SK-N-SH treated with all-trans-retinoic acid at 6 μM for 48 hours (cell line): ENCODE data around the gene SAPCD2.

Experiments
- ATAC-seq: fragments of 200-7000 bp; cut with Tn5 transposase; 3 replicates; pipeline ENCODE4 v1.9.1; 2020; ENCODE audit warnings: mild to moderate bottlenecking, moderate library complexity
- ARNTL ChIP-seq: fragments of 450-650 bp; formaldehyde crosslinking; IDR thresholded peaks from 2 replicates; pipeline ENCODE4 v1.5.0; 2020; ENCODE audit warnings: low read depth, mild to moderate bottlenecking, moderate library complexity, borderline replicate concordance
- BACH2 ChIP-seq: fragments of 250-450 bp; sonication (Bioruptor Pico); IDR thresholded peaks from 2 replicates; pipeline ENCODE4 v1.9.0; 2021; ENCODE audit warnings: mild to moderate bottlenecking, borderline replicate concordance
- CREB5 ChIP-seq: fragments of 250-450 bp; sonication (Bioruptor Pico); IDR thresholded peaks from 2 replicates; pipeline ENCODE4 v1.5.1; 2020; ENCODE audit warnings: low read depth, mild to moderate bottlenecking, moderate library complexity
- CSDC2 ChIP-seq: fragments of 250-450 bp; sonication (Bioruptor Pico); IDR thresholded peaks from 2 replicates; pipeline ENCODE4 v1.5.0; 2020; ENCODE audit warnings: mild to moderate bottlenecking, moderate library complexity
- CSRNP3 ChIP-seq: fragments of 250-450 bp; sonication (Bioruptor Pico); IDR thresholded peaks from 2 replicates; pipeline ENCODE4 v1.5.1; 2021; ENCODE audit warnings: mild to moderate bottlenecking, moderate library complexity
- ESRRG ChIP-seq: fragments of 250-450 bp; sonication (Bioruptor Pico); IDR thresholded peaks from 2 replicates; pipeline ENCODE4 v1.6.1; 2021; ENCODE audit warnings: mild to moderate bottlenecking
- ISL1 ChIP-seq: fragments of 250-450 bp; sonication (Bioruptor Pico); IDR thresholded peaks from 2 replicates; pipeline ENCODE4 v2.1.2; 2022; ENCODE audit warnings: mild to moderate bottlenecking, moderate library complexity
- PATZ1 ChIP-seq: fragments of 250-450 bp; sonication (Bioruptor Pico); IDR thresholded peaks from 2 replicates; pipeline ENCODE4 v1.8.0; 2020; ENCODE audit warnings: mild to moderate bottlenecking, moderate library complexity, borderline replicate concordance
- PPARA ChIP-seq: fragments of 250-450 bp; sonication (Bioruptor Pico); IDR thresholded peaks from 2 replicates; pipeline ENCODE4 v1.5.0; 2020; ENCODE audit warnings: mild to moderate bottlenecking, borderline replicate concordance
- RARB ChIP-seq: fragments of 250-450 bp; sonication (Bioruptor Pico); IDR thresholded peaks from 2 replicates; pipeline ENCODE4 v1.8.0; 2021; ENCODE audit warnings: mild to moderate bottlenecking, moderate library complexity
- SNAI2 ChIP-seq: fragments of 250-450 bp; sonication (Bioruptor Pico); IDR thresholded peaks from 2 replicates; pipeline ENCODE4 v1.5.0; 2020; ENCODE audit warnings: mild to moderate bottlenecking, moderate library complexity
- TOX ChIP-seq: fragments of 250-450 bp; sonication (Bioruptor Pico); IDR thresholded peaks from 2 replicates; pipeline ENCODE4 v1.8.0; 2021; ENCODE audit warnings: mild to moderate bottlenecking, moderate library complexity, borderline replicate concordance
- ZC3H10 ChIP-seq: fragments of 250-450 bp; sonication (Bioruptor Pico); IDR thresholded peaks from 2 replicates; pipeline ENCODE4 v1.5.1; 2021; ENCODE audit warnings: mild to moderate bottlenecking, moderate library complexity
- ZFP3 ChIP-seq: fragments of 250-450 bp; sonication (Bioruptor Pico); IDR thresholded peaks from 2 replicates; pipeline ENCODE4 v1.5.0; 2020; ENCODE audit warnings: mild to moderate bottlenecking, moderate library complexity
- ZFP30 ChIP-seq: fragments of 450-650 bp; formaldehyde crosslinking; IDR thresholded peaks from 2 replicates; pipeline ENCODE4 v1.5.0; 2022; ENCODE audit warnings: mild to moderate bottlenecking, moderate library complexity
- ZNF565 ChIP-seq: fragments of 450-650 bp; formaldehyde crosslinking; conservative IDR thresholded peaks from 2 replicates; pipeline ENCODE4 v1.5.0; 2020; ENCODE audit warnings: low read depth, mild to moderate bottlenecking, moderate library complexity
- ZNF70 ChIP-seq: fragments of 450-650 bp; formaldehyde crosslinking; IDR thresholded peaks from 2 replicates; pipeline ENCODE4 v1.5.0; 2020; ENCODE audit warnings: mild to moderate bottlenecking, moderate library complexity
- ZNF8 ChIP-seq: fragments of 450-650 bp; formaldehyde crosslinking; IDR thresholded peaks from 2 replicates; pipeline ENCODE4 v1.5.0; 2020; ENCODE audit warnings: mild to moderate bottlenecking, moderate library complexity
- TF ChIP-seq, protein P1 (sequence below): fragments of 250-450 bp; sonication (Bioruptor Pico); IDR thresholded peaks from 2 replicates; pipeline ENCODE4 v1.5.0; 2020; ENCODE audit warnings: mild to moderate bottlenecking, moderate library complexity
- TF ChIP-seq, protein P2 (sequence below): fragments of 250-450 bp; sonication (Bioruptor Pico); IDR thresholded peaks from 2 replicates; pipeline ENCODE4 v1.8.0; 2021; ENCODE audit warnings: low read depth, mild to moderate bottlenecking, moderate library complexity, borderline replicate concordance

SAPCD2 gene

GRCh38 chr9:137099231-137099630, 28.9 kb upstream of the SAPCD2 start:
- TF ChIP-seq PATZ1 (no peak), RARB (no peak), PPARA (no peak), TOX (CRISPR knock-in tag) (no peak), SNAI2 (CRISPR knock-in tag) (no peak), CSDC2 (CRISPR knock-in tag) (no peak), CSRNP3 (CRISPR knock-in tag) (no peak), ISL1 (CRISPR knock-in tag) (no peak), ZFP30 (CRISPR knock-in tag) (no peak), ZNF70 (CRISPR knock-in tag) (no peak), ZNF565 (CRISPR knock-in tag) (no peak), ZFP3 (CRISPR knock-in tag) (no peak), BACH2 (CRISPR knock-in tag) (no peak), CREB5 (CRISPR knock-in tag) (no peak), ARNTL (CRISPR knock-in tag) (no peak), ESRRG (CRISPR knock-in tag) (no peak), ZNF8 (CRISPR knock-in tag) (no peak), ZC3H10 (CRISPR knock-in tag) (no peak)
- TF ChIP-seq, protein P1, sequence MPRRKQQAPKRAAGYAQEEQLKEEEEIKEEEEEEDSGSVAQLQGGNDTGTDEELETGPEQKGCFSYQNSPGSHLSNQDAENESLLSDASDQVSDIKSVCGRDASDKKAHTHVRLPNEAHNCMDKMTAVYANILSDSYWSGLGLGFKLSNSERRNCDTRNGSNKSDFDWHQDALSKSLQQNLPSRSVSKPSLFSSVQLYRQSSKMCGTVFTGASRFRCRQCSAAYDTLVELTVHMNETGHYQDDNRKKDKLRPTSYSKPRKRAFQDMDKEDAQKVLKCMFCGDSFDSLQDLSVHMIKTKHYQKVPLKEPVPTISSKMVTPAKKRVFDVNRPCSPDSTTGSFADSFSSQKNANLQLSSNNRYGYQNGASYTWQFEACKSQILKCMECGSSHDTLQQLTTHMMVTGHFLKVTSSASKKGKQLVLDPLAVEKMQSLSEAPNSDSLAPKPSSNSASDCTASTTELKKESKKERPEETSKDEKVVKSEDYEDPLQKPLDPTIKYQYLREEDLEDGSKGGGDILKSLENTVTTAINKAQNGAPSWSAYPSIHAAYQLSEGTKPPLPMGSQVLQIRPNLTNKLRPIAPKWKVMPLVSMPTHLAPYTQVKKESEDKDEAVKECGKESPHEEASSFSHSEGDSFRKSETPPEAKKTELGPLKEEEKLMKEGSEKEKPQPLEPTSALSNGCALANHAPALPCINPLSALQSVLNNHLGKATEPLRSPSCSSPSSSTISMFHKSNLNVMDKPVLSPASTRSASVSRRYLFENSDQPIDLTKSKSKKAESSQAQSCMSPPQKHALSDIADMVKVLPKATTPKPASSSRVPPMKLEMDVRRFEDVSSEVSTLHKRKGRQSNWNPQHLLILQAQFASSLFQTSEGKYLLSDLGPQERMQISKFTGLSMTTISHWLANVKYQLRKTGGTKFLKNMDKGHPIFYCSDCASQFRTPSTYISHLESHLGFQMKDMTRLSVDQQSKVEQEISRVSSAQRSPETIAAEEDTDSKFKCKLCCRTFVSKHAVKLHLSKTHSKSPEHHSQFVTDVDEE (CRISPR knock-in tag), result no peak
- TF ChIP-seq, protein P2, sequence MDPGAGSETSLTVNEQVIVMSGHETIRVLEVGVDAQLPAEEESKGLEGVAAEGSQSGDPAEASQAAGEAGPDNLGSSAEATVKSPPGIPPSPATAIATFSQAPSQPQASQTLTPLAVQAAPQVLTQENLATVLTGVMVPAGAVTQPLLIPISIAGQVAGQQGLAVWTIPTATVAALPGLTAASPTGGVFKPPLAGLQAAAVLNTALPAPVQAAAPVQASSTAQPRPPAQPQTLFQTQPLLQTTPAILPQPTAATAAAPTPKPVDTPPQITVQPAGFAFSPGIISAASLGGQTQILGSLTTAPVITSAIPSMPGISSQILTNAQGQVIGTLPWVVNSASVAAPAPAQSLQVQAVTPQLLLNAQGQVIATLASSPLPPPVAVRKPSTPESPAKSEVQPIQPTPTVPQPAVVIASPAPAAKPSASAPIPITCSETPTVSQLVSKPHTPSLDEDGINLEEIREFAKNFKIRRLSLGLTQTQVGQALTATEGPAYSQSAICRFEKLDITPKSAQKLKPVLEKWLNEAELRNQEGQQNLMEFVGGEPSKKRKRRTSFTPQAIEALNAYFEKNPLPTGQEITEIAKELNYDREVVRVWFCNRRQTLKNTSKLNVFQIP (CRISPR knock-in tag), result no peak
- ATAC-seq, result no peak; the same call in 2 of the 3 replicates

DNA sequence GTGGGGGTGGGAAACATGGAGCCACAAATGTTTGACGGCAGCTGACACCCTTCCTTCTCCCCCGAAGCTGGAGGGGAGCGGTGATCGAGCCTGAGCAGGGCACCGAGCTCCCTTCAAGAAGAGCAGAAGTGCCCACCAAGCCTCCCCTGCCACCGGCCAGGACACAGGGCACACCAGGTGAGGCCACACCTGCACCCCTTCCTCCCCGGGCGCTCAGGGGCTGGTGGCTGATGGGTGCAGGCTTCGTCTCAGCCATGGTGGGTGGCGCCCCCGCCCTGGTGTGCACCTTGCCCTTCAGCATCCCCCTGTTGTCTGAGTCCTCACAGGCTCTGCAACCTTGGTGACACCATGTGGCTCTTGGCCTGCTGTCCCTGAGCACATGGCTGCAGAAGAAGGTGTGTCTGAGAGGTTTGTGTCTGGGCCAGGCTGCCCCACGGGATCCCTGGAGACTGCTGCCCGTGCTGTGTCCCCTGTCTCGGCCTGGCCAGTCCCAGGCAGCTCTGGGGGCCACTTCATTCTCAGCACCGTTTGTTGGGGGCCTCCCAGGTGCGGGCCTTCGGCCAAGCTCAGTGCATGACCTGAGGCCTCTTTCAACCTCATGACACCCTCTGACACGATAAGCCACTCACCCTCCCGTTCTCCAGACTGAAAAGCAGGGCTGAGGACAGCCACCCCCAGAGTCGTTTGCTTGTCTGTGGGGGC, 27.6 kb upstream of the SAPCD2 start:
- no peak for ATAC-seq
- TF ChIP-seq CREB5 (CRISPR knock-in tag) (no peak), SNAI2 (CRISPR knock-in tag) (no peak), ZNF565 (CRISPR knock-in tag) (no peak), ESRRG (CRISPR knock-in tag) (no peak), ISL1 (CRISPR knock-in tag) (no peak), ZC3H10 (CRISPR knock-in tag) (no peak), BACH2 (CRISPR knock-in tag) (no peak), PATZ1 (no peak)
- TF ChIP-seq, protein P1 (CRISPR knock-in tag), result no peak
- TF ChIP-seq, protein P2 (CRISPR knock-in tag), result no peak
